Measurements from ENCODE around the gene CCNO.

CCNO gene

GRCh38 chr5:55220433-55221185 is 12.8 kb downstream of the CCNO start:
- H3K27me3 ChIP-seq, result peaks cover 100% of the 10 kb centered on the region
- H3K4me3 ChIP-seq (ENCODE audit: low read depth in 1 of 2, low read length in 1 of 2), result no peak overlapping the region
- no peak overlapping the region for H3K27ac ChIP-seq
- H3K36me3 ChIP-seq, result no peaks in the 10 kb centered on the region
- TF ChIP-seq CTCF (IDR thresholded peaks at IDR 0.05), result no peak
- H3K9me3 ChIP-seq, result peaks cover 3% of the 10 kb centered on the region
- peaks cover 5 to 13% of the 10 kb centered on the region in 2 experiments for H3K4me1 ChIP-seq (ENCODE audit: control insufficient read depth in 1 of 2, insufficient read depth in 1 of 2, low read depth in 1 of 2, low read length in 1 of 2)

- Histone ChIP-seq H3K27me3 (peaks cover 100% of the 10 kb centered on the region), H3K4me3 (ENCODE audit: low read depth in 1 of 2, low read length in 1 of 2) (no peak overlapping the region), H3K36me3 (no peaks in the 10 kb centered on the region), H3K9me3 (peaks cover 3% of the 10 kb centered on the region), H3K4me1 (ENCODE audit: control insufficient read depth in 1 of 2, insufficient read depth in 1 of 2, low read depth in 1 of 2, low read length in 1 of 2) (peaks cover 5 to 13% of the 10 kb centered on the region in 2 experiments), H3K27ac (no peak overlapping the region)
- TF ChIP-seq CTCF (IDR thresholded peaks at IDR 0.05), result no peak
Measured at GRCh38 chr5:55219770-55220169, 13.6 kb downstream of the CCNO start.

GRCh38 chr5:55218967-55219366 is 14.4 kb downstream of the CCNO start:
- Histone ChIP-seq H3K27ac (no peak overlapping the region), H3K4me1 (ENCODE audit: control insufficient read depth in 1 of 2, insufficient read depth in 1 of 2, low read depth in 1 of 2, low read length in 1 of 2) (peaks cover 5 to 13% of the 10 kb centered on the region in 2 experiments), H3K36me3 (no peaks in the 10 kb centered on the region), H3K9me3 (peaks cover 3% of the 10 kb centered on the region), H3K4me3 (ENCODE audit: low read depth in 1 of 2, low read length in 1 of 2) (no peak overlapping the region), H3K27me3 (peaks cover 100% of the 10 kb centered on the region)
- no peak for TF ChIP-seq CTCF (IDR thresholded peaks at IDR 0.05)

- Histone ChIP-seq H3K4me3 (ENCODE audit: low read depth in 1 of 2, low read length in 1 of 2) (no peak overlapping the region), H3K27ac (no peak overlapping the region), H3K36me3 (no peaks in the 10 kb centered on the region), H3K4me1 (ENCODE audit: control insufficient read depth in 1 of 2, insufficient read depth in 1 of 2, low read depth in 1 of 2, low read length in 1 of 2) (no peaks in the 10 kb centered on the region), H3K27me3 (peaks cover 79% of the 10 kb centered on the region), H3K9me3 (no peaks in the 10 kb centered on the region)
- no peak for TF ChIP-seq CTCF (IDR thresholded peaks at IDR 0.05)
Measured at GRCh38 chr5:55211184-55211874, 22.1 kb downstream of the CCNO start.

- no peaks in the 10 kb centered on the region for H3K4me1 ChIP-seq (ENCODE audit: control insufficient read depth in 1 of 2, insufficient read depth in 1 of 2, low read depth in 1 of 2, low read length in 1 of 2)
- no peaks in the 10 kb centered on the region for H3K9me3 ChIP-seq
- H3K4me3 ChIP-seq (ENCODE audit: low read depth in 1 of 2, low read length in 1 of 2), result no peak overlapping the region
- no peak for TF ChIP-seq CTCF (IDR thresholded peaks at IDR 0.05)
- H3K27ac ChIP-seq, result no peak overlapping the region
- no peaks in the 10 kb centered on the region for H3K36me3 ChIP-seq
- peaks cover 36% of the 10 kb centered on the region for H3K27me3 ChIP-seq
Measured at GRCh38 chr5:55205001-55205400, 28.4 kb downstream of the CCNO start.
